ENCODE measurements around the gene KLF13.

The KLF13 gene

DNA sequence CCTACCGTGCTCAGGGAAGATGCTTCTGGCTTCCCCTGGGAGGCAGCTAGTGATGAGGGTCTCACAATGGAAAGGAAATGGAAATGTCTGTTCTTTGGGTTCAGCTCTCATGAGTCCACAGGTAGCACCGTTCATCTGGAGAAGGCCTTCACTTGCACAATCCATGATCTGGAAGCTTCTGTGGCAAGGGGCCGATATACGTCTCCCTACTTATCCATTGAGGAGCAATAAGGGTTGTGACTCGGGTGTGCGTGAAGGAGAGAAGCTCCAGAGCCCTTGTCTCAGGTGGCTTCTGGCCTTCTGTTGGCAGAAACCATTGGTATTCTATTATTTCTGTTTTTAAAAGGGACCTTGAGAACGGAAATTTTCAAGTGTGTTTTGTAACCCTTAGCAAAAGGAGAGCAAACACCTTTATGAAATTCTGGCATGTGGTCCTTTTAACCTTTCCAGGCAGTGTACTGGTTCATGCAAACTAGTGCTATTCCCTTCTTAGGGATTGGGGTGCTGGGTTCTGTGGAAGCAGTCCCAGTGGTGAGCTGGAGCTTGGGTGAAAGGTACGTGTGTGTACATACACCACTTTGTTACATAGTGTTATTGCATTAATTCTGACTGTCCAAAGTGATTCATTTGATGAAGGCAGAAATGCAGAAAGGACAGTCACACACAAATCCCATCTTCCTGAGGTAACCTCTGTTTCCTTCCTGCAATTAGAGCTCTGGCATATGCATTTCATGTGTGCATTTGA, 32.5 kb downstream of the KLF13 start:
- TF ChIP-seq POLR2A (IDR thresholded peaks at IDR 0.05; ENCODE audit: low read depth, low read length), result no peak
- no peak for DNase-seq (ENCODE audit: insufficient read length, low spot score)
- no peak for FAIRE-seq

GRCh38 chr15:31359702-31360111, 33.1 kb downstream of the KLF13 start:
- DNase-seq (ENCODE audit: insufficient read length, low spot score) (no peak), FAIRE-seq (no peak)
- TF ChIP-seq POLR2A (IDR thresholded peaks at IDR 0.05; ENCODE audit: low read depth, low read length), result no peak

DNA sequence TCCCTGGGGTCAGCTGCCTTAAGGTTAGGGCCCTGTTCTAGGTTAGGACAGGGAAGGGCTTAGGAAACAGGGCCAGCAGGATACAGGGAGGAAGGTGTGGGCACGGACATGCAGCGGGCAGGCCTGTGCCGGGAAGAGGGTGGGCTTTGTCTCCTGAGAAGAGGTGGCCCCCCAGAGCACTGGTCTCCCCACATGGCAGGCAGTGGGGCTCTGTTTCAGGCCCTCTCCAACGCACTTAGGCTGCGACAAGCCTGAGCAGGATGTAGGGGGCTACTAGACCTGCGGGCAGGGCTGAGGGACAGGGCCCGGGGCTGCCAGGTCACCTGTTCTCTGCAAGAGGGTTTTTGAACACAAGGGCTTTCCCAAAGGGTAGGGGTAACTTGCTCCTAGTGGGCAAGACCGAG, 33.5 kb downstream of the KLF13 start:
- no peak for TF ChIP-seq POLR2A (IDR thresholded peaks at IDR 0.05; ENCODE audit: low read depth, low read length)
- no peak for FAIRE-seq
- no peak for DNase-seq (ENCODE audit: insufficient read length, low spot score)

- FAIRE-seq (no peak), DNase-seq (ENCODE audit: insufficient read length, low spot score) (no peak)
- TF ChIP-seq POLR2A (IDR thresholded peaks at IDR 0.05; ENCODE audit: low read depth, low read length), result no peak
Observed at GRCh38 chr15:31360843-31361763, 34.5 kb downstream of the KLF13 start.

- no peak for TF ChIP-seq POLR2A (IDR thresholded peaks at IDR 0.05; ENCODE audit: low read depth, low read length)
- DNase-seq (ENCODE audit: insufficient read length, low spot score) (no peak), FAIRE-seq (no peak)
Observed at GRCh38 chr15:31361764-31362515, 35.3 kb downstream of the KLF13 start.

DNA sequence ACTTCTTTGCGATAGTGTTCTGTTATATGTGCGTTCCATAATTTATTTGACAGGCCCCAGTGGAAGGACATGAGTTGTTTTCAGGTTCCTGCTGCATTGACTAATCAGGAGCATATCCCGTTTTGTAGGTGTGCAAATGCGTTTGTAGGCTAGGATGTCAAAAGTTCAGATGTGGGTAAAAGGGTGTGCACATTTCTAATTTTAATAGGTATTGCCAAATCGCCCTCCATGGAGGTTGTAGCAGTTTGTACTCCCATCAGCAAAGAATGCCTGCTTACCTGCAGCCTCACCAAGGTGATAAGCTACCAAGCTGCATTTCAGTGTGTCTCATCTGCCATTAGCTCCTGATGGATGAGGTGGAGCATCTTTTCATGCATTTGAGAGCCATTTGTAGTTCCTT, 36.3 kb downstream of the KLF13 start:
- FAIRE-seq (no peak), DNase-seq (ENCODE audit: insufficient read length, low spot score) (no peak)
- TF ChIP-seq POLR2A (IDR thresholded peaks at IDR 0.05; ENCODE audit: low read depth, low read length), result no peak

DNA sequence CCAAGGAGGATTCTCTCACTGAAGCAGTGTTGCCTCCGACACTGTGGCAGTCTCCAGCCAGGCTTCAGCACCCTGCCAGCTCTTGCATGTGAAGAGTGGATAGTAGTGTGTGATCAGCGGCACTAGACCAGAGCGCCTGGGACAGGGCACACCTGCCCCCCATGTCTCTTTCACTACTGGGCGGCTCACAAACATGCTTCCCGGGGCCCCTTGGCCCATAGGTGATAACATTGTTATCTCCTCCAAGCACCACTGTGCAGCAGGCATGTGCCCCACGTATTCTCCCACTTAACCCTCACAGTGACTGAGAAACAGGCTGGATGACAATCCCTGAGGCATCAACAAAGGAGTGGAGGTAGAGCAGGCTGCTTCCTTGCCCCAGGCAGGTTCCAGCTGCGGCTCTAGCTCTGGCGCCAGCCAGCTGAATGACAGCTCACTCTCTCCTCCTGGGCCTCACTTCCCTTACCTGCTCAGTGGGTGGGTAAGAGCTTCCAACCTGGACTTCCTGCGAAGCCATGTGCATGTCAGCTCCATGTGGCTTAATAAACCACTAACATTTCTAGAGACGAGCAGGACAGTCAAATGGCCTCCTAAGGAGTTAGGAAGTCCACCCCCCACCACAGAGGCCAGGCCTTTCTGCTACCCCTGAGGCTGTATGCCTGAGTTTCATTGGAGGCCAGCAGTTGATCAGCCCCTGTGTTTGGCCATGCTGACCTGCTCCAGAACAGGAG, 37.8 kb downstream of the KLF13 start:
- DNase-seq (ENCODE audit: insufficient read length, low spot score) (no peak), FAIRE-seq (no peak)
- no peak for TF ChIP-seq POLR2A (IDR thresholded peaks at IDR 0.05; ENCODE audit: low read depth, low read length)

- no peak for TF ChIP-seq POLR2A (IDR thresholded peaks at IDR 0.05; ENCODE audit: low read depth, low read length)
- FAIRE-seq (no peak), DNase-seq (ENCODE audit: insufficient read length, low spot score) (no peak)
Observed at GRCh38 chr15:31365032-31365654, 38.5 kb downstream of the KLF13 start.

DNA sequence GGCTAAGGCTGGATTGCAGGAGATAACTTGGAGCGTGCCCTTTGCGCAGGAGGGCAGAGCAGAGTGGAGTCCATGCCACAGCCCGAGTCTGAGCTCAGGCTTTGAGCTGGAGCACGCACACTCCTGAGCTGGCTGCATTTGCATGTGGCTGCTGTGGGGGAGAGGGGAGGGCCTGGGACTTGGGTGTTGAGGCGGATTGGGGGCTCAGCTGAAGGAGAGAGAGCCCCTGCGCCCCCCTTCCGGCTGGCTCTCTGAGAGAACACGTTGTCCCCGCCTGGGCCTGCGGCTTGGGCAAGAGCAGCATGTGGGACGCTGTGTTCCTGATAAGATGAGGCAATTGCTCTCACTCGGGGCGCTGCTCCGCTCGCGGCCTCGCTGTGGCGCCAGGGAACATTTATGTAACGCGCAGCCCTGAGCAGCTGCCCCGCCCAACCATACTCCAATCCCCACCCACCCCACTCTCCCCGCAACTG, 39.1 kb downstream of the KLF13 start:
- no peak for FAIRE-seq
- no peak for DNase-seq (ENCODE audit: insufficient read length, low spot score)
- TF ChIP-seq POLR2A (IDR thresholded peaks at IDR 0.05; ENCODE audit: low read depth, low read length), result no peak

DNA sequence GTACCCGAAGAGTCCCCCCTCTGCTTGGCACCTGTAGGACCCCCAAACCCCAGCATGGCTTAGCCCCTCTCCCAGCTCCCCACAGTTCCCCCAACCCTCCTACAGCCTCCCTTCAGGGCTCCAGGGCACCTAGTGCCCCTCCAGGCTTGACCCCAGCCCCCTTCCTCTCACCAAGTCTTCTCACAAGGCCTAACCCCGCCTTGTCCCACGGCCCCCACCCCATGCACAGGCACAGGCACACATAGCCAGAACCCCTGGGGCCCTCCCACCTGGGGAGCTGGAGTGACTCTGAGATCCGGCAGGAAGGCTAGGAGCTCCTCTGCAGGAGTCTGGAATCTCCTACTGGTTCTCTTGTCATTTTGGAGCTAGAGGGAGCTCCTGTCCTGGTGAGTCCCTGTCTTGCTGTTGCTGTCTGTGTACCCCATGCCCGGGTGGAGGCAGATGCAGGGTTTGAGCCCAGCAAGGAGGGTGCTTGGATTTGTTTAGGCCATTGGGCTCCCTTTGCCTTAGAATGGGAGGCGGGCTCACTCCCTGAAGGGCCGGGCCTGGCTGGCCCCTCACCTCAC, 39.6 kb downstream of the KLF13 start:
- TF ChIP-seq POLR2A (IDR thresholded peaks at IDR 0.05; ENCODE audit: low read depth, low read length), result no peak
- DNase-seq (ENCODE audit: insufficient read length, low spot score) (no peak), FAIRE-seq (no peak)

GRCh38 chr15:31367021-31367729, 40.5 kb downstream of the KLF13 start:
- FAIRE-seq, result no peak
- no peak for DNase-seq (ENCODE audit: insufficient read length, low spot score)
- no peak for TF ChIP-seq POLR2A (IDR thresholded peaks at IDR 0.05; ENCODE audit: low read depth, low read length)

DNA sequence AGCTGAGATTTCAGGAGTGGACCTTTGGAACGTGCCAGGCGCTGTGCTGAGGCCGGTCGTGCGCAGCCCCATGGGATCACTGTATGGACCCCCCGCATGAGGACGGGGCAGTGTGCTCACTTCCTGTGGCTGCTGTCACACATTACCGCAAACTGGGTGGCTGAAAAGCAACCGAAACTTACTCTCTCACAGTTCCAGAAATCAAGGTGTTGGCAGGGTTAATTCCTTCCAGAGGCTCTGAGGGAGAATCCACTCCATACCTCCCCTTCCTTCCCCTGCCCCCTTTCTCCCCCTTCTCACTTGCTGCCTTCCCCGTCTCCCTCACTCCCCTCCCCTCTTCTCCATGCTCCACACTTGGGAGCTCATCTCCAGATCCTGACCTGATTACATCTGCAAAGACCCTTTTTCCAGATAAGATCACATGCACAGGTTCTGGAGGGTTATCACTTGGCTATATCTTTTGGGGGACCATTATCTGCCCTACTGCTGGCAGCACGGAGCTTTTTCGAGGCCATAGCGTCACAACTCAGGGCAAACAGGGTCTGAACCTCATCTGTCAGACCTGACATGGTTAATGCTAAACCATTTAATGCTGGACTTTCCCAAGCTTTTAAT, 41.2 kb downstream of the KLF13 start:
- DNase-seq (ENCODE audit: insufficient read length, low spot score), result no peak
- TF ChIP-seq POLR2A (IDR thresholded peaks at IDR 0.05; ENCODE audit: low read depth, low read length), result no peak
- FAIRE-seq, result no peak

All from H54 (cell line).